Esophagus squamous epithelium (tissue), 4 donors: ENCODE data around the gene NUCB1.

ENCODE experiments used
- POLR2A ChIP-seq, 4 donors: fragments of 450-650 bp; IDR thresholded peaks; one replicate each; pipeline ENCODE4 v1.6.1; 2017; ENCODE audit warnings: antibody characterized with exemption in 4 of 4, mild to moderate bottlenecking in 4 of 4, moderate library complexity in 3 of 4
- TF ChIP-seq, protein P1 (sequence below), 6 experiments: fragments of 450-650 bp in 4 of 6; fragments of 200-600 bp in 2 of 6; sonication (generic) in 2 of 6; IDR thresholded peaks; one replicate each; pipeline ENCODE4 v1.5.1; 2016 to 2019; ENCODE audit warnings: antibody characterized with exemption in 6 of 6, mild to moderate bottlenecking in 4 of 6, moderate library complexity in 4 of 6

DNA sequence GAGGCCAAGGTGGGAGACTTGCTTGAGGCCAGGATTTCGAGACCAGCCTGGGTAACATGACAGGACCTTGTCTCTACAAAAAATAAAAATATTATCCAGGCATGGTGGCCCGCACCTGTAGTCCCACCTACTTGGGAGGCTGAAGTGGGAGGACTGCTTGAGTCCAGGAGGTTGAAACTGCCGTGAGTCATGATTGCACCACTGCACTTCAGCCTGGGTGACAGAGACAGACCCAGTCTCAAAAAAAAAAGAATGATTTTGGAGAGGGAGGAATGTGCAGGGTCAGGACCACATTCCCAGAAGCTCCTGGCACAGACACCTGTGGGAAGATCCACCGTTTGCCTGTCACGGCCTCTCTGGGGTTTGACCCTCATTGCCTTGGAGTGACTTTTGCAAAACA, 45.3 kb downstream of the NUCB1 start:
- no peak for TF ChIP-seq POLR2A (IDR thresholded peaks at IDR 0.05)
- TF ChIP-seq, protein P1, sequence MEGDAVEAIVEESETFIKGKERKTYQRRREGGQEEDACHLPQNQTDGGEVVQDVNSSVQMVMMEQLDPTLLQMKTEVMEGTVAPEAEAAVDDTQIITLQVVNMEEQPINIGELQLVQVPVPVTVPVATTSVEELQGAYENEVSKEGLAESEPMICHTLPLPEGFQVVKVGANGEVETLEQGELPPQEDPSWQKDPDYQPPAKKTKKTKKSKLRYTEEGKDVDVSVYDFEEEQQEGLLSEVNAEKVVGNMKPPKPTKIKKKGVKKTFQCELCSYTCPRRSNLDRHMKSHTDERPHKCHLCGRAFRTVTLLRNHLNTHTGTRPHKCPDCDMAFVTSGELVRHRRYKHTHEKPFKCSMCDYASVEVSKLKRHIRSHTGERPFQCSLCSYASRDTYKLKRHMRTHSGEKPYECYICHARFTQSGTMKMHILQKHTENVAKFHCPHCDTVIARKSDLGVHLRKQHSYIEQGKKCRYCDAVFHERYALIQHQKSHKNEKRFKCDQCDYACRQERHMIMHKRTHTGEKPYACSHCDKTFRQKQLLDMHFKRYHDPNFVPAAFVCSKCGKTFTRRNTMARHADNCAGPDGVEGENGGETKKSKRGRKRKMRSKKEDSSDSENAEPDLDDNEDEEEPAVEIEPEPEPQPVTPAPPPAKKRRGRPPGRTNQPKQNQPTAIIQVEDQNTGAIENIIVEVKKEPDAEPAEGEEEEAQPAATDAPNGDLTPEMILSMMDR (IDR thresholded peaks at IDR 0.05), result no peak
